ENCODE measurements around the gene OR5H2.
"Not testable (repeated sequence)": the region's sequence is repeated elsewhere in the genome, so short reads cannot be mapped to it uniquely, and the experiment has no call there.

Gene OR5H2
- total RNA-seq = 0 reads per million in 2 donors

- DNase-seq = no peak
These were observed at the start of gene OR5H2 for GRCh38 chr3:98282205-98282604. TSS of gene OR5H2 (plus strand) at chr3:98282505. CDS start at chr3:98282903, 398 bp downstream.

DNA sequence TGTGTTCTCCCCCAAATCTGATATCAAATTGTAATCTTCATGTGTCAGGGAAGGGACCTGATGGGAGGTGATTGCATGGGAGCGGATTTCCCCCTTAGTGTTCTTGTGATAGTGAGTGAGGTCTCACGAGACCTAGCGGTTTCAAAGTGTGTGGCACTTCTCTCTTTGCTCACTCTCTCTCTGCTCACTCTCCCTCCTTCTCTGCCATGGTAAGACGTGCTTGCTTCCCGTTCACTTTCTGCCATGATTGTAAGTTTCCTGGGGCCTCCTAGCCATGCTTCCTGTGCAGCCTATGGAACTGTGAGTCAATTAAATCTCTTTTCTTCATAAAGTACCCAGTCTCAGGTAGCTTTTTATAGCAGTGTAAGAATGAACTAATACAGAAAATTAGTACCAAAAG lies 48.8 kb upstream of the OR5H2 start:
- no peak for DNase-seq

GRCh38 chr3:98240131-98240530 lies 42.2 kb upstream of the OR5H2 start:
- DNase-seq = no peak

DNA sequence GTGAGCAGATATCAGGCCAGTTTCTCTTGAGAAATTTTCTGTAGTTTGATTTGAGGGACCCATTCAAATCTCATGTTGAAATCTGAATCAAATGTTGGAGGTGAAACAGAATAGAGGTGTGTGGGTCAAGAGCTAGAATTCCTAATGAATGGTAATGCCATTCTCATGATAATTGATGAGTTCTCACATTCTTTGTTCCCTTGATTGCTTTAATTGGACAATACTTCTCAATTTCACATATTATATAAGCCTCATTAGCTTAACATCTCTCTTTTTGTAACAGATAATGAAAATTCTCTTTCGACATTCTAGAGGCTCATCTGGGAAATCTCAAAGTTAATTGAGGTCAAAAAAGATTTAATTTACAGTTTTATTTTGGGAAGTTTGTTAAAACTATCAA lies 40.1 kb upstream of the OR5H2 start:
- DNase-seq = no peak

DNA sequence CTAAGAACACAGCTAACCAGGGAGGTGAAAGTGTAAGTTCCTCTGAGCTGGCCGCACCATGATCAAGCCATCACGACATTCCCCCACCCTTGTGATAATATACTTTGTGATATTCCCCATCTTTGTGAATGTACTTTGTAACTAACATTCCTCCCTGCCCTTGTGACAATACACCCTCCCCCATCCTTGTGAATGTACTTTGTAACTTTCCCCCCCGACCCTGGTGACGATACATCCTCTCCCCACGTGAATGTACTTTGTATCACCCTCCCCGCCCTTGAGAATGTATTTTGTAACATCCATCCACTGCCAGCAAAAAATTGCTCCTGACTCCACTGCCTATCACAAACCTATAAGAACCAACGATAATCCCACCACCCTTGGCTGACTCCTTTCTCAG lies 38.5 kb upstream of the OR5H2 start:
- DNase-seq = no peak

DNA sequence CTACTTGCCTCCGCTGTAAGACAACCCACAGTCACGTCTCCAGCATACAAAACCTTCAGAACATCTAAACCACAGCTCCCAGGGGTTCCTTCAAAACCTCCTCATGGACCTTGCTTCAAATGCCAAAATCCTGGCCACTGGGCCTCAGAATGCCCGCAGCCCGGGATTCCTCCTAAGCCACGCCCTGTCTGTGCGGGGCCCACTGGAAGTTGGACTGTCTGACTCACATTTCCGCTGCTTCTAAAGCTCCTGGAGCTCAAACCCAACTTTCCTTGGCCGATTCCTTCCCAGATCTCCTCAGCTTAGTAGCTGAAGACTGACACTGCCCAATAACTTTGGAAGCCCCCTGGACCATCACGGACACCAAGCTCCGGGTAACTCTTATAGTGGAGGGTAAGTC lies 36.2 kb upstream of the OR5H2 start:
- DNase-seq = no peak

DNA sequence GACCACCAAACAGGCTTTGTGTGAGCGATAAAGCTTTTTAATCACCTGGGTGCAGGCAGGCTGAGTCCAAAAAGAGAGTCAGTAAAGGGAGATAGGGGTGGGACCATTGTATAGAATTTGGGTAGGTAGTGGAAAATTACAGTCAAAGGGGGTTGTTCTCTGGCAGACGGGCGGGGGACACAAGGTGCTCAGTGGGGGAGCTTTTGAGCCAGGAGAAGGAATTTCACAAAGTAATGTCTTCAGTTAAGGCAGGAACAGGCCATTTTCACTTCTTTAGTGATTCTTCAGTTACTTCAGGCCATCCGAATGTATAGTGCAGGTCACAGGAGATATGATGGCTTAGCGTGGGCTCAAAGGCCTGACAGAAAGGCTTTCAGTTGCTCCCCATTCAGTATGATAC lies 26.3 kb upstream of the OR5H2 start:
- not testable (repeated sequence) for DNase-seq

GRCh38 chr3:98259707-98260106 lies 22.6 kb upstream of the OR5H2 start:
- no peak for DNase-seq

- no peak for DNase-seq
These were observed 20.3 kb upstream of the OR5H2 start for GRCh38 chr3:98262046-98262445.

DNA sequence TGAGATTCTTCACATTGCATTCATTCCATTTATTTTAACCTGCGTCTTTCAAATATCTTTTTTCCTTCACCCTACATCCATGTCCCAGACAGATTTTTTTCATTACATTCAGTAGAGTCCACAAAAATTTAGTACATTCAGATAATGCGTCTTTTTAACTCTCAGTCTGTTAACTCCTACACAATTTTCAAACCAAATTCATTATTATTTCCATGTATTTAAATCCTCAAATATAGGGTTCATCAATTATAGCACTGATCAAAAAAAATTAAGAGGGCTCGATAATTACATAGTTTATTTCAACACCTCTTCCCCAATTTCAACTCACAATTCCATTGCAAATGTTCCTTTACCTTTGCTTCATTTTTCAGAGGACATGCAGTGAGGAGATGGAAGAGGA lies 18.4 kb upstream of the OR5H2 start, which contains the start of gene OR5H6:
OR5H6 (plus strand) TSS at position 301 of the 400 bp plus-strand sequence; CDS start at position 390, 89 bp downstream.
- no peak for DNase-seq

DNA sequence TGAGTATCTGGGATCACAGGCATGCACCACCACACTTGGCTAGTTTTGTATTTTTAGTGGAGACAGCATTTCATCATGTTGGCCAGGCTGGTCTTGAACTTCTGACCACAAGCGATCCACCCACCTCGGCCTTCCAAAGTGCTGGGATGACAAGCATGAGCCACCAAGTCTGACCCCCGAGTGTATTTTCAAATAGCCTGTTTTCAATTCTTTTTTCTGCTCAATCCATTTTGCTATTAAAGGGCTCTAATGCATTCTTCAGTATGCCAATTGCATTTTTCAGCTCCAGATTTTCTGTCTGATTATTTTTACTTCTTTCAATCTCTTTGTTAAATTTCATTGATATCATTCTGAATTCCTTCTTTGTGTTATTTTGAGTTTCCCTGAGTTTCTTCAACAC lies 12.5 kb upstream of the OR5H2 start:
- no peak for DNase-seq

DNA sequence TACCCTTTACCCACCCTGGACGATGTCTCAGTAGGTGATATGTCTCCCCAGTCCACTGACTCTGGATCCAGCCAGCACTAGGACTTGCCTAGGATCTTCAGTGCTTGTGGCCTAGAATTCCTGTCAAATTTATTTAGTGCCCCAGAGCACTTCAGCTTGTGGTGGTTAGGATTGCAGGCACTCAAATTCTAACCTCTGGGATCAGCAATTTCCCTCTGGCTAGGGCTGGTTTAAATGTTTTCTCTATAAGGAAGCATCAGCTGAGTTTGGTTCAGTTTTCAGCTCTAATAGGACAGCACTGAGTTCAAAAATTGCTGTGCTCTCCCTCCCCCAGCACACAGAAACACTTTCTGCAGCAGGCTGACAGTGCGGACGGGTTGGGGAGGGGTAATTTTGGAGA lies 10.2 kb upstream of the OR5H2 start:
- no peak for DNase-seq

DNA sequence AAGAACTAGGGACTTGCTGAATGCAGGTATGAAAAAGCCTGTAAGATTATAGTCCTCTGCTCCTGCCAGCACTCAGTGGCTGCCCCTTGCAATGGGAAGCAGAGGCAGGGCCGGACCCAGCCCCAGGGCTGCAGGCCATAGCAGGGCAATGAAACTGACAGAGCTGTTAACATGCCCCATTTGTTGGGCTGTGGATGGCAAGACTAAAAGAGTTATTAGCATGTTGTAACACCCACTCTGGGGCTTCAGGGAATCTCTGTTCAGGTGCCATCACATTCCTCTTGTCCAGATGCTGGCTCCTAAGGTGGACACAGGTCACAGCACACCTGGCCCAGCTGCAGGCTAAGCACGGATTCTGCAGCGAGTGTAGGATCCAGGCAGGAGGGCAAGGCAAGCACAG lies 7.4 kb upstream of the OR5H2 start:
- DNase-seq = no peak

GRCh38 chr3:98290916-98291315 lies 8.6 kb downstream of the OR5H2 start:
- no peak for DNase-seq

DNA sequence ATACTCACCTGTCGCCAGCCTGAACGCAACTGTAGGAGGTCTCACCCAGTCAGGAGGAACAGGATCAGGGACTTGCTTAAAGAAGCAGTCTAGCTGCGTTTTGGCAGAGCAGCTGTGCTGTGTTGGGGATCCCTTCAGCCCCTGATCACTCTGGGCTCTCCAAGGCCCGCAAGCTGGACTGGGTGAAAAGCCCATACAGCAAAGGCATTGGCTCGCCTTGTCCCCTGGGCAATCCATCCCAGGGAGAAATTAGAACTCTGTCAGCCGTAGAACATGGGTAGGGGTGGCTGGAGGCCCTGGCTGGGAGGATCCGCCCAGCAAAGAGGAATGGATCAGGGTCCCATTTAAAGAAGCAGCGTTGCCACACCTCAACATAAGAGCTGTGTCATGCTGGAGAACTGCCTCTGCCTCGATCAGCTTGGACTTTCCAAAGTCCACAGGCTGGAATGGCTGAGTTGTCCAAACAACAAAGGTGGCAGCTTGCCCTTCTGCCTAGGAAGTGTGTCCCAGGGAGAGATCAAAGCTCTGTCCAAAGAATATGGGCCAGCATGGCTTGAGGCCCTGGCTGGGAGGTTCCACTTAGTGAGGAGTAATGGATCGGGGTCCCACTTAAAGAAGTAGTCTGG lies 9.1 kb downstream of the OR5H2 start:
- DNase-seq = no peak

- DNase-seq = no peak
These were observed 39.8 kb downstream of the OR5H2 start for GRCh38 chr3:98322101-98322500.

GRCh38 chr3:98322686-98323085 lies 40.4 kb downstream of the OR5H2 start:
- no peak for DNase-seq

DNA sequence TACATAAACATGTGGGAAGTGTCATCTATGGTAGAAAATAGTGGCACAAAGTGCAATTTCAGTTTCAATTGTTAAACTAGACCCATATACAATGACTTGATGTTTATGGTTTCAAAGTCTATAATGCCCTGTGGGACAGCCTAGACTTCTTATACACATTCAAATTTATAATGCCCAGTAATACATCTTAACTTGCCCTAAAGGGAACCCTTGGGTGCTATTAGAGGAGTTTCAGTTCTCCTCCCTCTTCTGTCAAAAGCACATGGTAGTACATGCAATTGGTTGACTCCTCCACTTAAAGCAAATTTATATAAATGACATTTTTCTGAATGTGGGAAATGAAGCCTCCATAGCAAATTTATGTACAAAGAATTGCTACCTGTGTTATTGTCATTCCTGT lies 41.1 kb downstream of the OR5H2 start:
- DNase-seq = no peak

DNA sequence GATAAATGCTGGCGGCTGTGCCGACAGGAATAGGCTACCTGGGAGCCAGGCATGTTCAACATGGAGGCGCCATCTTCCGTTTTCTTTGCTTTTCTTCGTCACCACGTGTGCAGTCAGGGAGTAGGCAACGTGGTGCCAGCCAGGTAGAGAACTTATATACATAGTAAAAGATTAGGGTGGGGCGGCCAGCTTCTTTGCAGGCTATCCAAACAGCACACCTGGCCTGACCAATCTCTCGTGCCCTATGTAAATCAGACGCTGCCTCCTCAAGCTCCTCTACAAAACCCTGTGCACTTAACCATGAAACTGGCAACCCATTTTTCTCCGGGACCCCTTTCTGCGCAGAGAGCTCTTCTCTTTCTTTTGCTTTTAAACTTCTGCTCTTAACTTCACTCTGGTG lies 42.8 kb downstream of the OR5H2 start:
- no peak for DNase-seq

DNA sequence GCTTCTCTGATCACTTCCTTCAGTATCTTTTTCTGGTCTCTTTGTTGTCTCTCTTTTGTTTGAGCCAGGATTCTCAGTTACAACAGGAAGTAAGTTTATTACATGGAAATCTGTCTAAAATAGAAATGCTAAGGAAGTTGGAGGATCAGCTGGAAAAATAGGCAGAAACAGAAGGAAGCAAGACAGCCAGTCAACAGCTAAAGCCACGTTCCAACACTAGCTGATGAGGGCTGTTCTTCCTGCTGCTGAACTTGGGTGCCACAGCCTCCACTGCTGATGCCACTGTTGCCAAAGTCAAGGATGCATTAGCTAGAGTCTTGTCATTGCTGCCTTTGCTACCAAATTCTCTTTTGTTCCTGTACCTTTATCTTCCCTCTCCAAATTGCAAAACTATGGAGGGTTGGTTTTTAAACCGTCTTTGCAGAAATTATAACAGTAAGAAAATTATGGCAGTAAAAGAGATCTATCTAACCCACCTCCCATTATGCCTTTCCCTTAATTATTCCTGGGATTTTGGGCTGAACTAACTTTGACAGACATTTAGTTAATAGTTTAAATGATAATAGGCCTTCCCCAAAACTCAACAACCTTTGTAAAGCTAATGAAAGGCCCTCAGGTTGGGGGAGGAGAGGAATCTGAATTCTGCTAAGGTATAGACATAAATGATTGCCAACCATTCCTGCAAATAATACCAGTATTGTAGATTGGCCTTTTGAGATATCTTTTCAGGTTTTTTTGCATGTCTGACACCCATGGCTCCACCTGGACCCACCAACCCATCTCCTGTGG lies 44.0 kb downstream of the OR5H2 start:
- no peak for DNase-seq

DNA sequence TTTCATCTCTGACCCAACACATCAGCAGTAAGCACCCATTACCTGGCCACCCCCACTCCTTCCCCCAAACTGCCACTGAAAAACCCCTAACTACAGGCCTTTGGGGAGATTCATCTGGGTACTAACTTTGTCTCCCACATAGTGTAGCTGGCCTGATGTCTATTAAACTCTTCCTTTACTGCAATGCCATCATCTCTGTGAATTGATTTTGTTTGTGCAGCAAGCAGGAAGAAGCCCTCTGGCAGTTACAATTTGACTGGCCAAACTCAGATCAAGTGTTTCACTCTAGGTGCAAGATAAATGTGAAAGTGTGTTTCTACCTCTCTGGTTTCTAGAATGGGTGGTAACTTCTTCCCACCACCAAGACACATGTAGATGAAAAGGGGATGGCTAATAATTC lies 44.6 kb downstream of the OR5H2 start:
- DNase-seq = no peak

DNA sequence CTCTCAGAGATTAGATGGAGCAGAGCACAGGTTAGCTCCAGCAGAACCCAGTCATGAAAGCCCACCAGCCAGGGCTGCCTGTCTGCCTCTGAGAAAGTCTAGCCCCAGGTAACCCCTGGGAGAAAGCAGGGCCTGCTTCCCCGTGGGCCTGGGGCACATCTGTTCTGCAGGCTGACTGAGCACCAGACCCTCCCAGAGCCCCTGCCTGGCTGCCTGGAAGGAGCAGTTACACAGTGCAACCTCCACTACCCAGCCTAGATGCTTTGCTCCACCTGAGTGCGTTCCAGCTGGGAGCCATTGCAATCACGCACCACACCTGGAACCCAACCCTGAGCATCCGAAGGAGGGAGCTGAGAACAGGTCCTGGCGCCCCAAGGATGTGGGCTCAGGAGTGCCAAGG lies 46.6 kb downstream of the OR5H2 start:
- DNase-seq = no peak

DNA sequence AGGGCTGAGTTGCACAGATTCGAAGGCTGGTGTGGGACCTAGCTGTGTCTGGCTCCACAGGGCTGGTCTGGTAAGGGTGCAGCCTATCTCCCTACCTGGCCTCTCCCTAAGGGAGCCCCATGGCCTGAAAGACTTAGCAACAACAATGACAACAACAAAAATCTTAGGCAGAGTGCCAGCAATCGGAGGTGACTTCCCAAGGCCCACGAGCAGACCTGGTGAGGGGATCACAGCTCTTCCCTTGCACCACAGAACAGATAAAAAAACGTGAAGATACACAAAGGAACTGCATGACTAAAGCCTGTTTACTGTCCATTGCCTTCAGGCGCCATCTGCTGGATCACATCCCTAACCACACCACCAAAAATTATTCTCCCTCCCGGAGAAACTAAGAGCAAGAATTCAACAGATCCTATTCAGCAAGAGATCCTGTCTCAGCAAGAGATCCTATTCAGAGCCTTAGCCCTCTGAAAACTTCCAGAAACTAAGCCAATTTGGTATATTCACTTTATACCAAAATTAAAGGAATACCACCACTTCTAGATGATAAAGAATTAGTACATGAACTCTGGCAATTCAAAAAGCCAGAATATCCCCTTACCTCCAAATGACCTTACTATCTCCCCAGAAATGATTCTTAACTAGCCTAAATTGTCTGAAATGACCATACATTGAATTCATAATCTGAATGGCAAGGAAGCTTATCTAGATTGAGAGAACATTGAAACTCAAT lies 47.3 kb downstream of the OR5H2 start:
- DNase-seq = no peak

DNA sequence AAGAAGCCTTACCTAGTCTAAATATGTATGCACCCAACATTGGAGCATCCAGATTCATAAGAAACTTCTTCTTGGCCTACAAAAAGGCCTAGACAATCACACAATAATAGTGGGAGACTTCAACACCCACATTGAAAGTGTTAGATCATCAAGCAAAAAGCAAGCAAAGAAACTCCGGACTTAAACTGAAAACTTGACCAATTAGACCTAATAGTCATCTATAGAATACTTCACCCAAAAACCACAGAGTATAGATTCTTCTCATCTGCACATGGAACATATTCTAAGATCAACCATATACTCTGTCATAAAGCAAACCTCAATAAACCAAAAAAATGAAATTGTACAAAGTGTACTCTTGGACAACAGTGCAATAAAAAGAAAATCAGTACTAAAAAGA lies 49.0 kb downstream of the OR5H2 start:
- DNase-seq = no peak

All from activated gamma-delta T cell (primary cell).